LHCN-M2 (cell line): ENCODE data around the gene RIPOR2. TPM values are rescaled to one million over a fixed set of nuclear protein-coding genes. Genes with fewer than 3 reads are reported as not detected.
A peak's percentile ranks its signal among the peaks of the same experiment; 100 is the strongest.
"Not testable (repeated sequence)": the region's sequence is repeated elsewhere in the genome, so short reads cannot be mapped to it uniquely, and the experiment has no call there.

ENCODE experiments used
- DNase-seq: peaks from one replicate; pipeline ENCODE4 v3.0.0-alpha.2; 2012; ENCODE audit warnings: low read depth
- total RNA-seq: library from RNA; depleted of rRNA; stranded (reverse); fragments of >200 nt; gene quantifications from 2 replicates; pipeline ENCODE4 v1.2.3, GENCODE V29; 2014

Gene RIPOR2
- total RNA-seq, 1 experiment from 2014 or later = 1.7 TPM

- no peak for DNase-seq
Measured at GRCh38 chr6:24926192-24926591, 9.6 kb downstream of the RIPOR2 start.

GRCh38 chr6:24925661-24926060 is 10.1 kb downstream of the RIPOR2 start:
- DNase-seq = no peak

GRCh38 chr6:24924580-24925356 is 11.0 kb downstream of the RIPOR2 start:
- DNase-seq = no peak

- no peak for DNase-seq
Measured at GRCh38 chr6:24923885-24924401, 11.8 kb downstream of the RIPOR2 start.

- no peak for DNase-seq
Measured at GRCh38 chr6:24922814-24923213, 12.9 kb downstream of the RIPOR2 start.

GRCh38 chr6:24922170-24922569 is 13.6 kb downstream of the RIPOR2 start:
- DNase-seq = no peak

- DNase-seq = no peak
Measured at GRCh38 chr6:24920136-24920535, 15.6 kb downstream of the RIPOR2 start.

GRCh38 chr6:24919056-24919892 is 16.5 kb downstream of the RIPOR2 start:
- peak; percentile 96 for DNase-seq

- DNase-seq = no peak
Measured at GRCh38 chr6:24918641-24919055, 17.1 kb downstream of the RIPOR2 start.

GRCh38 chr6:24916496-24916895 is 19.3 kb downstream of the RIPOR2 start:
- DNase-seq = no peak

- no peak for DNase-seq
Measured at GRCh38 chr6:24915641-24916040, 20.1 kb downstream of the RIPOR2 start.

GRCh38 chr6:24914082-24914481 is 21.7 kb downstream of the RIPOR2 start:
- DNase-seq = not testable (repeated sequence)

- DNase-seq = no peak
Measured at GRCh38 chr6:24911796-24912382, 23.9 kb downstream of the RIPOR2 start.

GRCh38 chr6:24910961-24911725 is 24.6 kb downstream of the RIPOR2 start:
- peak; percentile 55 for DNase-seq

GRCh38 chr6:24910331-24910960 is 25.3 kb downstream of the RIPOR2 start:
- DNase-seq = no peak

- no peak for DNase-seq
Measured at GRCh38 chr6:24909241-24910216, 26.2 kb downstream of the RIPOR2 start.

- DNase-seq = no peak
Measured at GRCh38 chr6:24908650-24909035, 27.1 kb downstream of the RIPOR2 start.

GRCh38 chr6:24907919-24908649 is 27.7 kb downstream of the RIPOR2 start:
- DNase-seq = no peak

- no peak for DNase-seq
Measured at GRCh38 chr6:24906314-24906713, 29.4 kb downstream of the RIPOR2 start.
